GM18951 (cell line): ENCODE data around the gene CRMP1.

Experiments used
- POLR2A ChIP-seq: IDR thresholded peaks from 4 replicates; pipeline ENCODE4 v1.6.1; 2011; ENCODE audit warnings: mild to moderate bottlenecking; ENCODE audit not compliant: insufficient read length, insufficient read depth; ENCODE audit errors: extremely low read depth
- in situ Hi-C: fragments of 300-500 bp; cut with MboI; formaldehyde crosslinking; loops from one replicate; pipeline ENCODE4 v1.12.0; 2022; ENCODE audit warnings: low sequenced_read_pairs, mixed read lengths, inconsistent platforms; ENCODE audit not compliant: unreplicated experiment

The CRMP1 gene

GRCh38 chr4:5913454-5913853 is 20.6 kb upstream of the CRMP1 start:
- in situ Hi-C loops, result no loop called here
- no peak for TF ChIP-seq POLR2A

GRCh38 chr4:5912614-5913019 is 19.7 kb upstream of the CRMP1 start:
- in situ Hi-C loops, result no loop called here
- TF ChIP-seq POLR2A, result no peak

- in situ Hi-C loops, result no loop called here
- no peak for TF ChIP-seq POLR2A
These were observed 16.1 kb upstream of the CRMP1 start for GRCh38 chr4:5908876-5909427.

- in situ Hi-C loops, result no loop called here
- no peak for TF ChIP-seq POLR2A
These were observed 13.3 kb upstream of the CRMP1 start for GRCh38 chr4:5906191-5906590.

GRCh38 chr4:5905714-5906113 is 12.8 kb upstream of the CRMP1 start:
- in situ Hi-C loops, result no loop called here
- TF ChIP-seq POLR2A, result no peak

- no peak for TF ChIP-seq POLR2A
- in situ Hi-C loops, result no loop called here
These were observed 8.0 kb upstream of the CRMP1 start for GRCh38 chr4:5900844-5901243.

- in situ Hi-C loops, result no loop called here
These were observed 7.0 kb upstream of the CRMP1 start for GRCh38 chr4:5899881-5900280.

GRCh38 chr4:5899396-5899795 is 6.5 kb upstream of the CRMP1 start:
- in situ Hi-C loops, result no loop called here
- no peak for TF ChIP-seq POLR2A

More at GRCh38 chr4:5899881-5900280, 7.0 kb upstream of the CRMP1 start:
- no peak for TF ChIP-seq POLR2A

GRCh38 chr4:5897674-5898073 is 4.8 kb upstream of the CRMP1 start:
- TF ChIP-seq POLR2A, result no peak
- in situ Hi-C loops, result no loop called here

GRCh38 chr4:5895287-5895686 is 2.4 kb upstream of the CRMP1 start:
- TF ChIP-seq POLR2A, result no peak

GRCh38 chr4:5894266-5894665 is 1.4 kb upstream of the CRMP1 start:
- TF ChIP-seq POLR2A, result no peak
- in situ Hi-C loops, result no loop called here

More at GRCh38 chr4:5895287-5895686, 2.4 kb upstream of the CRMP1 start:
- in situ Hi-C loops, result no loop called here

- no peak for TF ChIP-seq POLR2A
- in situ Hi-C loops, result no loop called here
These were observed 705 bp upstream of the CRMP1 start for GRCh38 chr4:5893591-5893990.

GRCh38 chr4:5892323-5893003 is 423 bp downstream of the CRMP1 start:
- in situ Hi-C loops, result no loop called here
- no peak for TF ChIP-seq POLR2A

GRCh38 chr4:5891563-5892322 is 1.1 kb downstream of the CRMP1 start:
- TF ChIP-seq POLR2A, result no peak

More at GRCh38 chr4:5891563-5892322, 1.1 kb downstream of the CRMP1 start:
- in situ Hi-C loops, result no loop called here
